A549 (cell line): Measurements from ENCODE around the gene HESX1. TPM values are rescaled to one million over a fixed set of nuclear protein-coding genes. Genes with fewer than 3 reads are reported as not detected.

Experiments
- ATAC-seq, 2 experiments: fragments of 200-7000 bp in 1 of 2; fragments of >200 bp in 1 of 2; cut with Nextera tagmentation in 1 of 2; cut with Tn5 transposase in 1 of 2; 3 replicates each; pipeline versions ENCODE4 v1.8.0 to v1.9.1; 2018 to 2020; ENCODE audit warnings: mild to moderate bottlenecking in 1 of 2, moderate library complexity in 1 of 2
- CTCF ChIA-PET: fragments of 300-600 bp; sonication (Branson Sonifier 250); formaldehyde crosslinking; extraction: SDS; loops from one replicate; lab custom pipeline; 2021; ENCODE audit warnings: antibody characterized with exemption, inconsistent platforms; lab: Yijun Ruan, JAX
- POLR2A ChIA-PET: fragments of 350-600 bp; formaldehyde crosslinking; extraction: SDS; loops from one replicate; lab custom pipeline; 2021; ENCODE audit warnings: antibody characterized with exemption, inconsistent platforms; lab: Yijun Ruan, JAX
- DNase-seq, 2 experiments: peaks; one replicate each; pipeline versions ENCODE4 v3.0.0 to v3.0.0-alpha.2; 2011 to 2016; ENCODE audit warnings: low read depth in 1 of 2, low spot score in 1 of 2
- FAIRE-seq: peaks from 2 replicates; lab custom pipeline; 2011; peaks lifted over from hg19 to GRCh38; lab: Jason Lieb, UNC
- H3K27ac ChIP-seq, 2 experiments: fragments of >200 bp; sonication (Bioruptor Twin); formaldehyde crosslinking; 3 replicates each; pipeline ENCODE4 v1.5.1; 2016 to 2017
- H3K4me1 ChIP-seq: fragments of >200 bp; sonication (Bioruptor Twin); formaldehyde crosslinking; 3 replicates; pipeline ENCODE4 v1.6.1; 2016
- H3K4me2 ChIP-seq: fragments of >200 bp; sonication (Bioruptor Twin); formaldehyde crosslinking; 3 replicates; pipeline ENCODE4 v1.6.1; 2016
- H3K4me3 ChIP-seq: fragments of >200 bp; sonication (Bioruptor Twin); formaldehyde crosslinking; 3 replicates; pipeline ENCODE4 v1.5.1; 2016
- H3K9me3 ChIP-seq: fragments of >200 bp; sonication (Bioruptor Twin); formaldehyde crosslinking; 3 replicates; pipeline ENCODE4 v1.6.1; 2016
- CHD4 ChIP-seq: fragments of 200-600 bp; sonication (generic); IDR thresholded peaks from 2 replicates; pipeline ENCODE4 v1.6.1; 2016; ENCODE audit warnings: antibody characterized with exemption, mild to moderate bottlenecking, borderline replicate concordance
- EHMT2 ChIP-seq: fragments of 200-600 bp; sonication (generic); IDR thresholded peaks from 2 replicates; pipeline ENCODE4 v1.6.1; 2016; ENCODE audit warnings: antibody characterized with exemption, low read depth, mild to moderate bottlenecking, moderate library complexity
- HEYL ChIP-seq: fragments of 250-450 bp; sonication (Bioruptor Pico); IDR thresholded peaks from 2 replicates; pipeline ENCODE4 v1.8.0; 2021; ENCODE audit warnings: mild to moderate bottlenecking, moderate library complexity
- POLR2A ChIP-seq: IDR thresholded peaks from 2 replicates; pipeline ENCODE4 v1.6.1; 2012; ENCODE audit warnings: mild to moderate bottlenecking, low read length
- POLR2AphosphoS2 ChIP-seq: conservative IDR thresholded peaks from 2 replicates; pipeline ENCODE4 v1.6.1; 2012; ENCODE audit warnings: low read length, improper control_type of control experiment, inconsistent platforms
- SMC3 ChIP-seq: fragments of >200 bp; sonication (Bioruptor Twin); formaldehyde crosslinking; IDR thresholded peaks from 3 replicates; pipeline ENCODE4 v1.6.1; 2018; ENCODE audit warnings: inconsistent platforms
- TFCP2L1 ChIP-seq: fragments of 250-450 bp; sonication (Bioruptor Pico); IDR thresholded peaks from 2 replicates; pipeline ENCODE4 v1.5.0; 2021; ENCODE audit warnings: mild to moderate bottlenecking
- WGBS: methylation state at CpG from one replicate; pipeline ENCODE4 v1.1.6; 2017; ENCODE audit errors: missing lambda C conversion rate; 5-methylcytosine and 5-hydroxymethylcytosine counted together
- polyA plus RNA-seq, 4 experiments: library from polyadenylated mRNA; depleted of rRNA in 3 of 4; stranded (reverse); fragments of >200 nt; fragmentation: RNase III in 1 of 4; extraction: RNeasy Plus Mini Kit Qiagen cat#74134 plus additional on column Dnase treatment in 1 of 4; gene quantifications; 2 replicates in 3 of 4; 3 replicates in 1 of 4; pipeline ENCODE4 v1.2.3, GENCODE V29; 2011 to 2017
- TF ChIP-seq, protein P1 (sequence below): IDR thresholded peaks from 2 replicates; pipeline ENCODE4 v1.6.1; 2012; ENCODE audit warnings: low read depth, borderline replicate concordance
- TF ChIP-seq, protein P2 (sequence below): fragments of 450-650 bp; IDR thresholded peaks from 2 replicates; pipeline ENCODE4 v1.6.1; 2014; ENCODE audit warnings: antibody characterized with exemption
- TF ChIP-seq, protein P3 (sequence below): fragments of >200 bp; sonication (Bioruptor Twin); formaldehyde crosslinking; IDR thresholded peaks from 3 replicates; pipeline ENCODE4 v1.5.1; 2016
- TF ChIP-seq, protein P4 (sequence below): IDR thresholded peaks from 2 replicates; pipeline ENCODE4 v1.6.1; 2012
- TF ChIP-seq, protein P5 (sequence below): fragments of >200 bp; sonication (Bioruptor Twin); formaldehyde crosslinking; IDR thresholded peaks from 3 replicates; pipeline ENCODE4 v1.6.1; 2016
- TF ChIP-seq, protein P6 (sequence below): fragments of 250-450 bp; sonication (Bioruptor Pico); IDR thresholded peaks from 2 replicates; pipeline ENCODE4 v1.5.0; 2020; ENCODE audit warnings: low read depth, mild to moderate bottlenecking, moderate library complexity
- TF ChIP-seq, protein P7 (sequence below): fragments of 200-600 bp; sonication (generic); IDR thresholded peaks from 2 replicates; pipeline ENCODE4 v1.6.1; 2016; ENCODE audit warnings: antibody characterized with exemption, mild to moderate bottlenecking, moderate library complexity

Gene HESX1
- polyA plus RNA-seq, 2 of the 4 experiments (the other 2 are of a cell fraction), result 0.35 to 0.87 TPM

DNA sequence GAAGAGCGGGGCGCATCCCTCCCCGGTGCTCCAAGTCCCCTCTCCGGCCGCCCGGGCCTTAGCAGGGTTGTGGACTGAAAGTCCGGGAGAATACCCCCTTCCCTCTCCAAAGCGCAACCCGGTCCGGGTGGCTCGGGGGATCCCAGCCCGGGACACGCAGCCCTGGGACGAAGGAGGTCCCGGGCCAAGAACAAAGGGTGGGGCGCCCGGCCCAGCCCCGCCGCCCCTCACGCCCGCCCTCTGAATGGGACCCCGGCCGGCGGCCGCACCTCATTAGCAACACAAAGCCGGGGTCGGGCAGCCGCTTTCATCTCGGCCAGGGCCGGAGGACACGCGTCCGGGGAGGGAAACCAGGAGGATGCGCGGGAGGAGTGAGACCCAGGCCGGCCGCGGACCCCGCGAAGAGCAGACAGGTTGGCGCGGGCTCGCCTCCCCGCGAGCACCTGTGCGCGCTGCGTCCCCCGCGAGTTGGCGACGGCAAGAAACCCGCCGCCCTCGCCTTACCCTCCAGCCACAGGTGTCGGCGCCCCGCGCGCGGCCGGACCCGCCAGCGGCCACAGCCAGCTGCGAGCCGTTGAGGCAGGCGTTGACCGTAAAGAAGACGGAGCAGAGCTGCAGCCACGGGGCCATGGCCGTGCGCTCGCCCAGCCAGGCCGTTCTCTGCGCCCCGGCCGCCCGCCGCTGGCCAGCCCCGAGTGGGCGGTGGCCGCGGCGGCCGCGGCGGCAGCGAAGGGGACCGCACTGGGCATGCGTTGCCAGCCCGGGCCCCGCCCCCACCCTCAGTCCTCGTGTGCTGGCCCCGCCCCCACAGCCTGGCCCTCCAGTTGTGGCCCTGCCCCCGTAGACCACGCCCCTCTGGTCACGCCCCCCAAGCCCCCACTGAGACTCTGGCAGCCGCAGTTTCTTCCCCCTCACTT, 34.9 kb downstream of the HESX1 start, which contains the start of gene IL17RD:
Gene IL17RD, minus strand, starts transcription at position 697 of the 917 bp plus-strand sequence. Its CDS starts 67 bp downstream, at position 630.
- H3K27ac ChIP-seq, result peak within 1 kb of the TSS; percentile 64 to 87
- TF ChIP-seq POLR2A, result peak; percentile 44
- no peak for TF ChIP-seq EHMT2
- ChIA-PET POLR2A (no interaction called here), CTCF (interaction anchor here (0.5 to 1.0 kb wide), 2 partner anchors 57 to 311 kb away, joined by 3 read pairs; no protein-coding TSS in a partner anchor)
- DNase-seq, result peak; percentile 43 to 72
- no peaks in the 10 kb centered on the region for H3K9me3 ChIP-seq
- no peaks in the 10 kb centered on the region for H3K4me1 ChIP-seq
- H3K4me2 ChIP-seq, result peak within 1 kb of the TSS; percentile 98
- H3K4me3 ChIP-seq, result peak within 1 kb of the TSS; percentile 68
- no peak for FAIRE-seq
- WGBS, result 18% methylated on average over 10 of the region's 98 CpGs
- peak; percentile 77 to 86 for ATAC-seq

DNA sequence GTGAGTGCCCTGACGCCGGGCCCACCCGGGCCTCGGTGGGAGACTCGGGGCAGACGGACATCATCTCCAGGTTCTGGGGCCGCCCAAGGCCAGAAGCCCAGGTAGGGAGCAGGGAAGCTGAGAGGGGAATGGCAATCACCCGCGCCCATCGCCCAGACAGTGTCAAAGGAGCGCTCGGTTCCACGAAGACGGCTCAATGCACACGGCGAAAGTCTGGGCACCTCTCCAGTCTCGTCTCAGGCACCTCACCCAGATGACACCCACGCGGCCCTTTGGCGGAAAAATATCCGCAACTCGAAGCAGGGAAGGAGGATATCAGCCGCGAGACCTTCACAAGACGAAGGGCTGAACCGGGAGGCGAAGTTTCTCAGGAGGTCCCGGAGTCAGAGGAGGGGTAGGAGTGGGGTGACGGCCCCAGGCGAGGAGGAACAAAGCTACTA, 35.5 kb downstream of the HESX1 start:
- WGBS, result 76% methylated on average over 26 of the region's 30 CpGs
- CTCF ChIA-PET, result interaction anchor here (0.5 kb wide), 1 partner anchor 312 kb away, joined by 3 read pairs; no protein-coding TSS in a partner anchor

More for the DNA sequence above, 35.5 kb downstream of the HESX1 start:
- TF ChIP-seq, protein P1, sequence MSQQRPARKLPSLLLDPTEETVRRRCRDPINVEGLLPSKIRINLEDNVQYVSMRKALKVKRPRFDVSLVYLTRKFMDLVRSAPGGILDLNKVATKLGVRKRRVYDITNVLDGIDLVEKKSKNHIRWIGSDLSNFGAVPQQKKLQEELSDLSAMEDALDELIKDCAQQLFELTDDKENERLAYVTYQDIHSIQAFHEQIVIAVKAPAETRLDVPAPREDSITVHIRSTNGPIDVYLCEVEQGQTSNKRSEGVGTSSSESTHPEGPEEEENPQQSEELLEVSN, result no peak
- no peak for TF ChIP-seq SMC3
- no peak for TF ChIP-seq CHD4
- TF ChIP-seq, protein P2, sequence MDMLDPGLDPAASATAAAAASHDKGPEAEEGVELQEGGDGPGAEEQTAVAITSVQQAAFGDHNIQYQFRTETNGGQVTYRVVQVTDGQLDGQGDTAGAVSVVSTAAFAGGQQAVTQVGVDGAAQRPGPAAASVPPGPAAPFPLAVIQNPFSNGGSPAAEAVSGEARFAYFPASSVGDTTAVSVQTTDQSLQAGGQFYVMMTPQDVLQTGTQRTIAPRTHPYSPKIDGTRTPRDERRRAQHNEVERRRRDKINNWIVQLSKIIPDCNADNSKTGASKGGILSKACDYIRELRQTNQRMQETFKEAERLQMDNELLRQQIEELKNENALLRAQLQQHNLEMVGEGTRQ, result no peak
- no peak for TF ChIP-seq POLR2AphosphoS2
- TF ChIP-seq, protein P3, sequence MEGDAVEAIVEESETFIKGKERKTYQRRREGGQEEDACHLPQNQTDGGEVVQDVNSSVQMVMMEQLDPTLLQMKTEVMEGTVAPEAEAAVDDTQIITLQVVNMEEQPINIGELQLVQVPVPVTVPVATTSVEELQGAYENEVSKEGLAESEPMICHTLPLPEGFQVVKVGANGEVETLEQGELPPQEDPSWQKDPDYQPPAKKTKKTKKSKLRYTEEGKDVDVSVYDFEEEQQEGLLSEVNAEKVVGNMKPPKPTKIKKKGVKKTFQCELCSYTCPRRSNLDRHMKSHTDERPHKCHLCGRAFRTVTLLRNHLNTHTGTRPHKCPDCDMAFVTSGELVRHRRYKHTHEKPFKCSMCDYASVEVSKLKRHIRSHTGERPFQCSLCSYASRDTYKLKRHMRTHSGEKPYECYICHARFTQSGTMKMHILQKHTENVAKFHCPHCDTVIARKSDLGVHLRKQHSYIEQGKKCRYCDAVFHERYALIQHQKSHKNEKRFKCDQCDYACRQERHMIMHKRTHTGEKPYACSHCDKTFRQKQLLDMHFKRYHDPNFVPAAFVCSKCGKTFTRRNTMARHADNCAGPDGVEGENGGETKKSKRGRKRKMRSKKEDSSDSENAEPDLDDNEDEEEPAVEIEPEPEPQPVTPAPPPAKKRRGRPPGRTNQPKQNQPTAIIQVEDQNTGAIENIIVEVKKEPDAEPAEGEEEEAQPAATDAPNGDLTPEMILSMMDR, result no peak
- TF ChIP-seq, protein P4, sequence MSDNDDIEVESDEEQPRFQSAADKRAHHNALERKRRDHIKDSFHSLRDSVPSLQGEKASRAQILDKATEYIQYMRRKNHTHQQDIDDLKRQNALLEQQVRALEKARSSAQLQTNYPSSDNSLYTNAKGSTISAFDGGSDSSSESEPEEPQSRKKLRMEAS, result no peak
- TF ChIP-seq, protein P5, sequence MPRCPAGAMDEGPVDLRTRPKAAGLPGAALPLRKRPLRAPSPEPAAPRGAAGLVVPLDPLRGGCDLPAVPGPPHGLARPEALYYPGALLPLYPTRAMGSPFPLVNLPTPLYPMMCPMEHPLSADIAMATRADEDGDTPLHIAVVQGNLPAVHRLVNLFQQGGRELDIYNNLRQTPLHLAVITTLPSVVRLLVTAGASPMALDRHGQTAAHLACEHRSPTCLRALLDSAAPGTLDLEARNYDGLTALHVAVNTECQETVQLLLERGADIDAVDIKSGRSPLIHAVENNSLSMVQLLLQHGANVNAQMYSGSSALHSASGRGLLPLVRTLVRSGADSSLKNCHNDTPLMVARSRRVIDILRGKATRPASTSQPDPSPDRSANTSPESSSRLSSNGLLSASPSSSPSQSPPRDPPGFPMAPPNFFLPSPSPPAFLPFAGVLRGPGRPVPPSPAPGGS, result no peak
- no peak for TF ChIP-seq HEYL (CRISPR knock-in tag)
- TF ChIP-seq, protein P6, sequence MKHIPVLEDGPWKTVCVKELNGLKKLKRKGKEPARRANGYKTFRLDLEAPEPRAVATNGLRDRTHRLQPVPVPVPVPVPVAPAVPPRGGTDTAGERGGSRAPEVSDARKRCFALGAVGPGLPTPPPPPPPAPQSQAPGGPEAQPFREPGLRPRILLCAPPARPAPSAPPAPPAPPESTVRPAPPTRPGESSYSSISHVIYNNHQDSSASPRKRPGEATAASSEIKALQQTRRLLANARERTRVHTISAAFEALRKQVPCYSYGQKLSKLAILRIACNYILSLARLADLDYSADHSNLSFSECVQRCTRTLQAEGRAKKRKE (CRISPR knock-in tag), result no peak
- TF ChIP-seq TFCP2L1 (CRISPR knock-in tag), result no peak
- TF ChIP-seq, protein P7, sequence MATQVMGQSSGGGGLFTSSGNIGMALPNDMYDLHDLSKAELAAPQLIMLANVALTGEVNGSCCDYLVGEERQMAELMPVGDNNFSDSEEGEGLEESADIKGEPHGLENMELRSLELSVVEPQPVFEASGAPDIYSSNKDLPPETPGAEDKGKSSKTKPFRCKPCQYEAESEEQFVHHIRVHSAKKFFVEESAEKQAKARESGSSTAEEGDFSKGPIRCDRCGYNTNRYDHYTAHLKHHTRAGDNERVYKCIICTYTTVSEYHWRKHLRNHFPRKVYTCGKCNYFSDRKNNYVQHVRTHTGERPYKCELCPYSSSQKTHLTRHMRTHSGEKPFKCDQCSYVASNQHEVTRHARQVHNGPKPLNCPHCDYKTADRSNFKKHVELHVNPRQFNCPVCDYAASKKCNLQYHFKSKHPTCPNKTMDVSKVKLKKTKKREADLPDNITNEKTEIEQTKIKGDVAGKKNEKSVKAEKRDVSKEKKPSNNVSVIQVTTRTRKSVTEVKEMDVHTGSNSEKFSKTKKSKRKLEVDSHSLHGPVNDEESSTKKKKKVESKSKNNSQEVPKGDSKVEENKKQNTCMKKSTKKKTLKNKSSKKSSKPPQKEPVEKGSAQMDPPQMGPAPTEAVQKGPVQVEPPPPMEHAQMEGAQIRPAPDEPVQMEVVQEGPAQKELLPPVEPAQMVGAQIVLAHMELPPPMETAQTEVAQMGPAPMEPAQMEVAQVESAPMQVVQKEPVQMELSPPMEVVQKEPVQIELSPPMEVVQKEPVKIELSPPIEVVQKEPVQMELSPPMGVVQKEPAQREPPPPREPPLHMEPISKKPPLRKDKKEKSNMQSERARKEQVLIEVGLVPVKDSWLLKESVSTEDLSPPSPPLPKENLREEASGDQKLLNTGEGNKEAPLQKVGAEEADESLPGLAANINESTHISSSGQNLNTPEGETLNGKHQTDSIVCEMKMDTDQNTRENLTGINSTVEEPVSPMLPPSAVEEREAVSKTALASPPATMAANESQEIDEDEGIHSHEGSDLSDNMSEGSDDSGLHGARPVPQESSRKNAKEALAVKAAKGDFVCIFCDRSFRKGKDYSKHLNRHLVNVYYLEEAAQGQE, result no peak
- TF ChIP-seq, all 56 proteins: peak for 0
- peak overlapping the region; percentile 68 for H3K4me3 ChIP-seq
- H3K27ac ChIP-seq, result peak overlapping the region in 1 of 2 experiments; percentile 87; a peak in 2 of 6 replicates
- H3K9me3 ChIP-seq, result no peaks in the 10 kb centered on the region
- H3K4me2 ChIP-seq, result peak overlapping the region; percentile 98
- FAIRE-seq, result no peak
- no peak for DNase-seq
- peak in 1 of 2 experiments; percentile 17; a peak in 3 of 6 replicates for ATAC-seq
- POLR2A ChIA-PET, result no interaction called here
- no peaks in the 10 kb centered on the region for H3K4me1 ChIP-seq
